Stimulated activated CD4-positive, alpha-beta T cell treated with anti-CD3 and anti-CD28 coated beads, Interleukin-15, amount 100 ng/mL, for 1 hour (primary cell): ENCODE data around the gene PRSS1.
"Not testable (repeated sequence)": the region's sequence is repeated elsewhere in the genome, so short reads cannot be mapped to it uniquely, and the experiment has no call there.

Experiments used
- DNase-seq, 2 donors: peaks; one replicate each; pipeline ENCODE4 v3.0.0-alpha.2; 2020; ENCODE audit warnings: low read depth in 1 of 2, low spot score in 1 of 2

PRSS1 gene

DNA sequence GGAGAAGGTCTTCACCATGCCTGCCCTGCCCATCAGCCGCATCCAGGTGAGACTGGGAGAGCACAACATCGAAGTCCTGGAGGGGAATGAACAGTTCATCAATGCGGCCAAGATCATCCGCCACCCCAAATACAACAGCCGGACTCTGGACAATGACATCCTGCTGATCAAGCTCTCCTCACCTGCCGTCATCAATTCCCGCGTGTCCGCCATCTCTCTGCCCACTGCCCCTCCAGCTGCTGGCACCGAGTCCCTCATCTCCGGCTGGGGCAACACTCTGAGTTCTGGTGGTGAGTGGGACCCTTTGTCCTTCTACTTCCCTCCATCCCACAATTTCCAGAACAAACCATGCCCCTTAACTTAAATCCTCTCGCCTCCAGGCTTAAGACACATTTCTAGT, 24.0 kb downstream of the PRSS1 start:
- no peak for DNase-seq

DNA sequence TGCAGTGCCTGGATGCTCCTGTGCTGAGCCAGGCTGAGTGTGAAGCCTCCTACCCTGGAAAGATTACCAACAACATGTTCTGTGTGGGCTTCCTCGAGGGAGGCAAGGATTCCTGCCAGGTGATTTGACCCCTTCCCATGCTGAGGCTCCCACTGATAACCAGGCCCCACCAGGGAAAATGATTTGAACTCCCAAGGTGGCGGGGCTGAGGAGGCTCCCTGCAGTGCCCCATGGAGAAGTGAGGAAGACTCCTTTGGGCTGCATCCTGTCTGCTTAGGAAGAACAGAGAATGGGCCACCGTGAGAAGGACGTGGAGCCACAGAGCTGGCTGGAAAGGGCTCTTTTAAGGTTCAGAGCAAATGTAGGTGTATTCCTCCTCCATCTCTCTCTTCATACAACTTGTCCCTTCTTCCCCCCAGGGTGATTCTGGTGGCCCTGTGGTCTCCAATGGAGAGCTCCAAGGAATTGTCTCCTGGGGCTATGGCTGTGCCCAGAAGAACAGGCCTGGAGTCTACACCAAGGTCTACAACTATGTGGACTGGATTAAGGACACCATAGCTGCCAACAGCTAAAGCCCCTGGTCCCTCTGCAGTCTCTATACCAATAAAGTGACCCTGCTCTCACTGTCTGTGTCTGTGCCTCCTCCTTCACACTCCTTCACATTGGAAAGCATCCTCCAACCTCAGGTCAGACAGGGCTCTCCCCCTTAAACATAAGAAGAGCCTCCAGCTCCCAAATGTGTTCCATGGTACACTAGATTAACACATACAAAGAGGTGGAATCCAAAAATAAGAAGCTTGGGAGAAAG, 24.9 kb downstream of the PRSS1 start:
- no peak for DNase-seq

DNA sequence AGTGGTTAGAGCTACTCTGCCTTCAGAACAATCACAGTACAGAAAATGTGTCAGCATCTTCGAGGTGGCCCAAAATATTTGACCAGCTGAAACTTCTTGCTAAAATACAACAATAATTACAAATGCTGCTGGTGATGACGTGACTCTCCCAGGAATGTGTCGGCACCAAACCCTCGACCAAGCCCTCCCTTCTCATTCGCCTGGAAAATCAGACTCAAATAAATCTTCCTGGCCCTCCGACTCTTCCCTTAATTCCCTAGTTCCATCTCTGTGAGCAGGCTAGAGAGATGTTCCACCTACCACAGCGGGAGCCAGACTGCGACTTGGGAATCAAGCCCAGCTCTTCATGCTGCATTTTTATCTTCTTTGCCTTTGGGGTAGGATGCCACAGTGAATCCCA, 25.6 kb downstream of the PRSS1 start:
- DNase-seq = no peak

DNA sequence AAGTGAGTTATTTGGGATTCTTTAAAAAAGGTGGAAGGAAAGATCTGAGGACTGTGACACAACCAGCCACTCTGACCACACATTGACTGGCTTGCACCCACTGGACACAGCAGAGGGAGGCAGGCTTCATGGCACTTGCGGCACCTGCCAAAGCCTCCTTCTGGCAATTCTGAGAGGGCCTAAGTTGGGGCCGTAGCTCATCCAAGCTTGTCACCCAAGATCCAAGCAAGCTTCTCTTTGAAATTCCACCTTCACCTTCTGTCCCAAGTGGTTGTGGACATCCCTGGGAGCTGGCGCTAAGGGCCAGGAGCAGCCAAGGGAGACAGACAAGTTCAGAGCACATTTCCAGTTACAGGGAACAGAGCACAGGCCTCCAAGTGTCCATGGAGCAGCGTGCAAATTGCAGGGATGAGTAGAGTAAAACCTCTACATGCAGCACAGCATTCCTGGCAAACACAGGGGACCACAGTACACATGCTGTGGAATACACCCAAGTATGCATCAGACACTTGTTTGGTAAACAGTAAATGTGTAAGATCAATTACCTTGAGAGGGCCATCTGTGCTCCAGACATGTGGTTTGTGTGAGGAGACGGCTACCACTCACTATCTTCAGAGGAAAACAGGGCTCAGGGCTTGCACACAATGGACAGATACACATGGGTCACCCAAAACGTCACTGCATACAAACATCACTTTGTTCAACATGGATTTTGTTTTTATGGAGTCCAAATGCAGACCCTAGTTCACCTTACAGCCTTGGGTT, 26.3 kb downstream of the PRSS1 start:
- DNase-seq = not testable (repeated sequence)

DNA sequence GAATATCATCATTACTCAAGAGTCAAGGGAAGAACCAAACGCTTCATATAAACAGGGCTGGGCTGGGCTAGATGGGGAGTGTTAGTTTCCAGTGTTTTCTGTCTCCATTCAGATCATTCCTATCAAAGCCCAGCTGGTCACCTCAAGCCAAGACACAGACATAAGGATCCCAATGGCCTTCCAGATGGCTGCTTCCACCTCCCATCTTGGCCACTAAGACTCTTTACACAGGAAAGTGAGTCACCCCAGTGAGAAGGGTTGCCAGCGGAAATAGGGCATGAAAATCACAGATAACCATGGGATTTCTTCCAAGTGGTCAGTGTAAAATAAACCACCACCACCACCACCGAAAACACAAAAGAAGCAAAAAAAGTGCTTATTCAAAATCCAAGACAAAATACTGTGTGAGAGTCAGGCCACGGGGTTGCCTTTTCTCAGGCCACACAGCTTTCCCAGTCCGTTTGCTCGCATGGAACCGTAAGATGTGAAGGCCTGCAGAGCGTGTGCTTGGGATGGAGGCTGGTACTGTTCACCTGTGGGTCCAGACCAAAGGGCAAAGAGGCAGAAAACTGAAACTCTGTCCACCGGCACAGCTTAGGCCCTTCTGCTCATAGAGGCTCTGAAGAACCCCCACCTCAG, 27.1 kb downstream of the PRSS1 start:
- no peak for DNase-seq

DNA sequence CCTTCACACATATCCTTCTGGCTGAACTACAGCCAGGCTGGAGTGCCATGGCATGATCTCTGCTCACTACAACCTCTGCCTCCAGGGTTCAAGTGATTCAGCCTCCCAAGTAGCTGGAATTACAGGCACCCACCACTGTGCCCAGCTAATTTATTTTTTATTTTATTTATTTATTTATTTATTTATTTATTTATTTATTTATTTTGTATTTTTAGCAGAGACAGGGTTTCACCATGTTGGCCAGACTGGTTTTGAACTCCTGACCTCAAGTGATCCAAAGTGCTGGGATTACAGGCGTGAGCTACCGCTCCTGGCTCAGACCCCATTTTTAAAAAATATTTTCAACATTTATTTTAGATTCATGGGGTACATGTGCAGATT, 27.6 kb downstream of the PRSS1 start:
- not testable (repeated sequence) for DNase-seq

DNA sequence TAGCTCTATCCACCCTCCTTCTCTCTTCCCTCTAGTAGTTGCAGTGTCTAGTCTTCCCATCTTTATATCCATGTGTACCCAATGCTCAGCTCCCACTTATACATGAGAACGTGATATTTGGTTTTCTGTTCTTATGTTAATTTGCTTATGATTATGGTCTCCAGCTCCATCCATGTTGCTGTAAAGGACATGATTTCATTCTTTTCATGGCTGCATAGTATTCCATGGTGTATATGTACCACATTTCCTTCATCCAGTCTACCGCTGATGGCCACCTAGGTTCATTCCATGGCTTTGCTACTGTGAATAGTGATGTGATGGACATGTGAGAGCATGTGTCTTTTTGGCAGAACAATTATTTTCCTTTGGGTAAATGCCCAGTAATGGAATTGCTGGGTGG, 28.0 kb downstream of the PRSS1 start:
- DNase-seq = no peak

DNA sequence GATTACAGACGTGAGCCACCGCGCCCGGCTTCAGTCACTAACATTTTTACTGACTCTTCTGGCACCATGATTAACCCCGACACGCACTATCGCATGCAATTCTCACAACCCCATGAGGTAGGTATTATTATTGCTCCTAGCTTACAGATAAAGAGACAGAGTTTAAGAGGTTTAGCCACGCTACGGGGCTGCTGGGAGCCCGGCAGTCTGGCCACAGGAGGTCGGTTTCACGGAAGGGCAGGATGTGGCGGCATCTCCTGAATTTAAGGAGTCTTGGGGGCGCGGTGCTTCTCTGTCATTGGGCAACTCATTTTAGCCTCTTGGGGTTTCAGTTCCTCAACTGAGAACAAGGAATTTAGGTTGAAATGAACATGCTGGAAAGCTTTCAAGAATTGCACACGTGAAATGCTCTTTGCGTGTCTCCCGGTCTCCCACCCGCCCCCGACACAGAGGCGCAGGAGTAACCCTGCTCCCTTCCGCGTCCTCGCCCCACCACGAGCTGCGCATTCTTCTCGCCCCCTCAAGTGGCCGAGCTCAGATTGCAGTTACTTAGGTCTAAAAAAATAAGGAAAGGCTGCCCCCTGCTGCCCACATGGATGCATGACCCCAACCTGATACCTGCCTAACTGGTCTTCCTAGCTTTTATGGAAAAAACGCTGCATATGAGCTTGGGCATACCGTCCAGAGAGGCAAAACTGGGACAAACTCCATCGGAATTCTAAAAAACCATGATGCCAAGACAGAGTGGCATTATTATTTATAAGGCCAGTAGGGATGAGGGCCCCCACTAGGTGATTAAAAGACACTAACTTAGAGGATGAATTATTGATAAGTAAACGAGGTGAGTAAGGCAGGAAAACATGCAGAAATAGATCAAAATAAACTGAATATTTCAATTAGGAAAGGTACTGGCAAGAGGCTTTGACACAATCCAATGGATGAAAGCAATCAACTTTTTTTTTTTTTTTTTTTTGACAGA, 33.9 kb downstream of the PRSS1 start:
- peak in 1 of 2 donors; percentile 58 for DNase-seq

DNA sequence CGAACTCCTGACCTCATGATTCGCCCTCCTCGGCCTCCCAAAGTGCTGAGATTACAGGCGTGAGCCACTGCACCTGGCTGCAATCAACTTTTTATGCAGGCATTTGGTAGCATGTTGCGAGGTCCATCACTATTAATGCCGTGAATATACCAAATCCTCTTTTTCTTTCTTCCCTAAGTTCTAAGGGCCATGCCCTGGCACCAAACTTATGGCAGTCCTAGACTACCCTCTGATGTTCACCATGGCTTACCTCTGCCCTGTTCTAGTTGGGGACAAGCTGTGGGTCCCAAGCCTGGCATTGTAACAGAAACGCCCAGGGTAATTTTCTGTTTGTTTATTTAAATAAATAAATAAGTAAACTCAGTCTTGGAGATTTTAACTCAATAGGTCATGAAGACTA, 34.8 kb downstream of the PRSS1 start:
- no peak for DNase-seq

DNA sequence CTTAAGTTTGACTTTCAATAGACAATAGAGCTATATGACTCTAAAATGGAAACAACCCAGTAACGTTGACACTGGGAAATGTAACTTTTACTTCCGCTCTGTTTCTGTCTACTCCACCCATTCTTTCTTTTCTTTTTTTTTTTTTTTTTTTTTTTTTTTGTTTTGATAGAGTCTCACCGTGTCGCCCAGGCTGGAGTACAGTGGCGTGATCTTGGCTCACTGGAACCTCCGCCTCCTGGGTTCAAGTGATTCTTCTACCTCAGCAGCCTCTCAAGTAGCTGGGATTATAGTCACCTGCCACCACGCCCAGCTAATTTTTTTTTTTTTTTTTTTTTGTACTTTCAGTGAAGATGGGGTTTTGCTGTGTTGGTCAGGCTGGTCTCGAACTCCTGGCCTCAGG, 35.4 kb downstream of the PRSS1 start:
- DNase-seq = no peak

DNA sequence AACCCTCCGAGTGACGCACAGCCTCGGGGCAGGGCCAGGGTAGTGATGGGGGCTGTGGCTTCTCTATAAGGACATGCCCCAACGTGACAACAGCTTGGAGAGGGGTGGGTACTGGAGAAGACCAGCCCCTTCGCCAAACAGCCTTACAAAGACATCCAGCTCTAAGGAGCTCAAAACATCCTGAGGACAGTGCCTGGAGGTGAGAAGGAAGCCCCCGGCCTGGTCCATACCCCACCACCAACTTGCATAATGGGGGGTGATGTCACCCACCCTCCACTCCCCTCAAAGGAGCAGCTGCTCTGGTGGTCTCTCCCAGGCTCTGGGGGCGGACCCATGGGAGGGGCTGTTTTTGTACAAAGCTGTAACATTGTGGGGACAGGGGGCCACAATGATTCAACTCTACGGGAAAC, 36.6 kb downstream of the PRSS1 start:
- peak in 1 of 2 donors; percentile 50 for DNase-seq

DNA sequence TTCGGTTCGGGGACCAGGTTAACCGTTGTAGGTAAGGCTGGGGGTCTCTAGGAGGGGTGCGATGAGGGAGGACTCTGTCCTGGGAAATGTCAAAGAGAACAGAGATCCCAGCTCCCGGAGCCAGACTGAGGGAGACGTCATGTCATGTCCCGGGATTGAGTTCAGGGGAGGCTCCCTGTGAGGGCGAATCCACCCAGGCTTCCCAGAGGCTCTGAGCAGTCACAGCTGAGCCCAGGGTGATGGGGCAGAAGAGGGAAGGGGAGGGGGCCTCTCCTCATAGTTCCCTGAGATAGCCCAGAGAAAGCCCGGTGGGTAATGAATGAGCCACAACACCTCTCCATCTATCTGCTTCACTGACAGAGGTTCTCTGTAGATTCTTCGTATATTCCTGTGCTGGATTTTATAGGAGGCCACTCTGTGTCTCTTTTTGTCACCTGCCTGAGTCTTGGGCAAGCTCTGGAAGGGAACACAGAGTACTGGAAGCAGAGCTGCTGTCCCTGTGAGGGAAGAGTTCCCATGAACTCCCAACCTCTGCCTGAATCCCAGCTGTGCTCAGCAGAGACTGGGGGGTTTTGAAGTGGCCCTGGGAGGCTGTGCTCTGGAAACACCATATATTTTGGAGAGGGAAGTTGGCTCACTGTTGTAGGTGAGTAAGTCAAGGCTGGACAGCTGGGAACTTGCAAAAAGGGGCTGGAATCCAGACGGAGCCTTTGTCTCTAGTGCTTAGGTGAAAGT, 37.9 kb downstream of the PRSS1 start:
- DNase-seq = no peak

DNA sequence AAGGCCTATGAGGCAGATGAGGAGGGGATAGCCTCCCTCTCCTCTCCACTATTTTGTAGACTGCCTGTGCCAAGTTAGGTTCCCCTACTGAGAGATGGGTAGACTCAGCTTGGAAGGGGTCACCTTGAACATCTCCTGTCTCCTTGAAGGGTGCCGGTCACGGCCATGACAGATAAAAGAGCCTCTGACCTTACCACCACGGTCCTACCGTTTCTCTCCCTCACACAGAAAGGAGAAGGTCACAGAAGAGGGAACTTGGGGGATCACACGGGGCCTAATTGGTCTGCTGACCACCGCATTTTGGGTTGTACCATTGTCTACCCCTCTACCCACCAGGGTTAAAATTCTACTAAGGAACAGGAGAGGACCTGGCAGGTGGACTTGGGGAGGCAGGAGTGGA, 38.5 kb downstream of the PRSS1 start:
- DNase-seq = no peak

DNA sequence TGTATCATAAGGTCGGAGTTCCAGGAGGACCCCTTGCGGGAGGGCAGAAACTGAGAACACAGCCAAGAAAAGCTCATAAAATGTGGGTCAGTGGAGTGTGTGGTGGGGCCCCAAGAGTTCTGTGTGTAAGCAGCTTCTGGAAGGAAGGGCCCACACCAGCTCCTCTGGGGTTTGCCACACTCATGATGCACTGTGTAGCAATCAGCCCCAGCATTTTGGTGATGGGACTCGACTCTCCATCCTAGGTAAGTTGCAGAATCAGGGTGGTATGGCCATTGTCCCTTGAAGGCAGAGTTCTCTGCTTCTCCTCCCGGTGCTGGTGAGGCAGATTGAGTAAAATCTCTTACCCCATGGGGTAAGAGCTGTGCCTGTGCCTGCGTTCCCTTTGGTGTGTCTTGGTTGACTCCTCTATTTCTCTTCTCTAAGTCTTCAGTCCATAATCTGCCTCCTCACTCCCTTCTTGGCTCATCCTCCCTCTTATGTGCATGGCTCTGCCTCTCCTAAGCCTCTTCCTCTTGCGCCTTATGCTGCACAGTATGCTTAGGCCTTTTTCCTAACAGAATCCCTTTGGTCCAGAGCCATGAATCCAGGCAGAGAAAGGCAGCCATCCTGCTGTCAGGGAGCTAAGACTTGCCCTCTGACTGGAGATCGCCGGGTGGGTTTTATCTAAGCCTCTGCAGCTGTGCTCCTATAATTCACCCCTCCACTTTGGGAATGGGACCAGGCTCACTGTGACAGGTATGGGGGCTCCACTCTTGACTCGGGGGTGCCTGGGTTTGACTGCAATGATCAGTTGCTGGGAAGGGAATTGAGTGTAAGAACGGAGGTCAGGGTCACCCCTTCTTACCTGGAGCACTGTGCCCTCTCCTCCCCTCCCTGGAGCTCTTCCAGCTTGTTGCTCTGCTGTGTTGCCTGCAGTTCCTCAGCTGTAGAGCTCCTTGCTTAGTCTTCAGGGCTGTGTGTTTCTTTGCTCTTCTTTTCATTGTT, 39.3 kb downstream of the PRSS1 start:
- no peak for DNase-seq

DNA sequence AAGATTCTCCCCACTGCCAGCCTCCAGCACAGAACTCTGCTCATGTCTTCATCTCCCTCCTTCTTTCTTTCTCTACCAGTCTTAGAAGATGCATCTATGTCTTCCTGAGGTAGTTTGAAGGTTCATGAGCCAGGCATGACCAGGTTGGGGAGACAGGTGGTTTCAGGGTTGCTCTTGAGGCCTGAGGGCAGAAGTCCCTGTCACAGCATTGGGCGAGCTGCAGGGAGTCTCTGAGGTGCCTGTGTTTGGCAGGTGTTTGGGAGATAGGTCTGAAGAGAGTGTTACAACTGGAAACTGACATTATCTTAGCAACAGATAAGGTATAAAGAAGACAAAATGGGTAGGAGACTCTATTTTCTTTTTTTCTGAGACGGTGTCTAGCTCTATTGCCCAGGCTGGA, 40.2 kb downstream of the PRSS1 start:
- no peak for DNase-seq

DNA sequence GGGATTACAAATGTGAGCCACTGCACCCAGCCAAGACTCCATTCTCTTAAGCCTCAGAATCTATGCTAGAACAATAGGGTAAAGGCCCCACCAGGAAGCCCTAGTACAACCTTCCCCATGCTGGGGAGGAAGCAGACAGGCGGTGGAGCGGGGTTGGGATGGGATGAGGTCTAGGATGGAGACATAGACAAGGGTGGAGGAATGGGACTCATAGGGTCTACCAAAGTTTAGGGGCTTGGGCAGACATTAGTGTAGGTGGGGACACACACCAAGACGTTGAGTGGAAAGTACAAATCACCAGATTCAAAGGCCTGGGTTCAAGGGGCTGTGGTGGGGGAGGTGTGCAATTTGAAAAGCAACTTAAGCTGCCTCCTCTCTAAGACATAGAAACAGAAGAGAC, 40.8 kb downstream of the PRSS1 start:
- no peak for DNase-seq

DNA sequence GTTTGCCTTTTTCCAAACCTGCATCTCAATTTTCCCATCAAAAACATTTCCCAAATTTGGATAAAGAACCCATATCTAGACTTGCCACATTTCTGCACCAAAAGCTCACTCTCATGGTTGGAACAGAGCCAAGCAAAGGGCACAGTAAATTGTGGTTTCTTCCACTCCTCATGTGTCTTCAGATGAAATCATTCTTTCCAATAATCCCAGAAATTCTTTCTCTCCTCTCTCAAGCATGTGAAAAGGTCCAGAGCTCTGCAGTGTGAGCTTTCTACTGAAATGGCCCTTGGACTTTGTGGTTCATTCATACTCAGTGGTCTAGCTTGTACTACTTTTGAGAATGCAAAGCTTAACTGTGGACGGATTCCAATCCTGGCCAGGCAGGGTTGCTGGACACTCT, 41.3 kb downstream of the PRSS1 start:
- DNase-seq = no peak

DNA sequence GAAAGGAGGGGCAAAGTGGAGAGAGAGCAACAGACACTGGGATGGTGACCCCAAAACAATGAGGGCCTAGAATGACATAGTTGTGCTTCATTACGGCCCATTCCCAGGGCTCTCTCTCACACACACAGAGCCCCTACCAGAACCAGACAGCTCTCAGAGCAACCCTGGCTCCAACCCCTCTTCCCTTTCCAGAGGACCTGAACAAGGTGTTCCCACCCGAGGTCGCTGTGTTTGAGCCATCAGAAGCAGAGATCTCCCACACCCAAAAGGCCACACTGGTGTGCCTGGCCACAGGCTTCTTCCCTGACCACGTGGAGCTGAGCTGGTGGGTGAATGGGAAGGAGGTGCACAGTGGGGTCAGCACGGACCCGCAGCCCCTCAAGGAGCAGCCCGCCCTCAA, 42.2 kb downstream of the PRSS1 start:
- DNase-seq = no peak

DNA sequence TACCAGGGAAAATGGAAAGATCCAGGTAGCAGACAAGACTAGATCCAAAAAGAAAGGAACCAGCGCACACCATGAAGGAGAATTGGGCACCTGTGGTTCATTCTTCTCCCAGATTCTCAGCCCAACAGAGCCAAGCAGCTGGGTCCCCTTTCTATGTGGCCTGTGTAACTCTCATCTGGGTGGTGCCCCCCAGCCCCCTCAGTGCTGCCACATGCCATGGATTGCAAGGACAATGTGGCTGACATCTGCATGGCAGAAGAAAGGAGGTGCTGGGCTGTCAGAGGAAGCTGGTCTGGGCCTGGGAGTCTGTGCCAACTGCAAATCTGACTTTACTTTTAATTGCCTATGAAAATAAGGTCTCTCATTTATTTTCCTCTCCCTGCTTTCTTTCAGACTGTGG, 42.9 kb downstream of the PRSS1 start:
- DNase-seq = no peak
